Eye (tissue), 1 donor: ENCODE results near the gene NME9.
A peak's percentile ranks its signal among the peaks of the same experiment; 100 is the strongest.

Source experiments
- DNase-seq: peaks from one replicate; pipeline ENCODE4 v3.0.0-alpha.2; 2015

The NME9 gene

DNA sequence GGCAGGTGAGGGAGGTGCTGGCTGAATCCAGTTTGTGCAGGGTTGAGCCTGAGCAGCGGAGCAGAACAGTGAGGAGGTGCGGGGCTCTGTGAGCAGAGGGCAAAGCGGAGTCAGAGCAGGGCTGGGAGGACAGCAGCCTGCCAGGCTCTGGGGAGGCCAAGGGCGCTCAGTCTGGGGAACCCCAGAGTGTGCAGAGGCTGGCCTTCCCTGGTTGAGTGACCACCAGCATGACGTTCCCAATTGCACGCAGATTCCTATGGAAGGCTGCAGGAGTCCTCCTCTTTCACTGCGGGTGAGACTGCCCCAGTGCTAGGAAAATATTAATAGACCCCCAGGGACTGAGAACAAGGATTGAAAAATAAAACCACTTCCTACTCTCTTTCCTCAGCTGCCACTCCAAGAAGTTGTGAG is 31.9 kb upstream of the NME9 start:
- DNase-seq: no peak

DNA sequence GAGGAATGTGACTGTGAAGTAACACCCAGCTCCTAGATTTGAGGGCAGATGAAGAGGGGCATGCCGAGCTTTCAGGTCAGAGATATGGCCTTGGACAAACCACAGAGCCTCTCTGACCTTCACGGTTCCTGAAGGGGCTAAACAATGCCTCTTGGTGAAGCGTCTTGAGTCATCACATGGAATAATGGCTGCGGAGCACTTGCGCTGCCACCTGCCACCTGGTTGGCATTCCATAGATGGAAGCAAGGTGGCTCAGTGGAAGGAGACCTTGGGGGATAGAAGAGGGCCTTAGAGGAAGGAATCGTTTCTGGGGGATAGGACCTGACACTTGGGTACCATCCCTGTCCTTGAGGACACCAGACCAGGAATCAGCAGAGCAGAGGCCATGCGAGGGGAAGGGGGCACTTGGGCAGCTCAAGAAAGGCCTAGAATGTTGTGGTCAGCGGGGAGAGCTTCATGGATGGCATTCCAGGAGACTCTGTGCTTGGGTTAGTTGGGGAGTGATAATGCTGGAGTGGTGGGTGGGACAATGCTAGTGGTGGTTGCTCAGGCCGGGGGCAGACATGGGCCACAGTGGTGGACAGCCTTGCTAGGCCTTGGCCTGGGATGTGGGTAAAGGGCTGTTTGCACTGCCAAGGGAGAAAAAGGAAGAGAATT is 31.3 kb upstream of the NME9 start:
- no peak for DNase-seq

DNA sequence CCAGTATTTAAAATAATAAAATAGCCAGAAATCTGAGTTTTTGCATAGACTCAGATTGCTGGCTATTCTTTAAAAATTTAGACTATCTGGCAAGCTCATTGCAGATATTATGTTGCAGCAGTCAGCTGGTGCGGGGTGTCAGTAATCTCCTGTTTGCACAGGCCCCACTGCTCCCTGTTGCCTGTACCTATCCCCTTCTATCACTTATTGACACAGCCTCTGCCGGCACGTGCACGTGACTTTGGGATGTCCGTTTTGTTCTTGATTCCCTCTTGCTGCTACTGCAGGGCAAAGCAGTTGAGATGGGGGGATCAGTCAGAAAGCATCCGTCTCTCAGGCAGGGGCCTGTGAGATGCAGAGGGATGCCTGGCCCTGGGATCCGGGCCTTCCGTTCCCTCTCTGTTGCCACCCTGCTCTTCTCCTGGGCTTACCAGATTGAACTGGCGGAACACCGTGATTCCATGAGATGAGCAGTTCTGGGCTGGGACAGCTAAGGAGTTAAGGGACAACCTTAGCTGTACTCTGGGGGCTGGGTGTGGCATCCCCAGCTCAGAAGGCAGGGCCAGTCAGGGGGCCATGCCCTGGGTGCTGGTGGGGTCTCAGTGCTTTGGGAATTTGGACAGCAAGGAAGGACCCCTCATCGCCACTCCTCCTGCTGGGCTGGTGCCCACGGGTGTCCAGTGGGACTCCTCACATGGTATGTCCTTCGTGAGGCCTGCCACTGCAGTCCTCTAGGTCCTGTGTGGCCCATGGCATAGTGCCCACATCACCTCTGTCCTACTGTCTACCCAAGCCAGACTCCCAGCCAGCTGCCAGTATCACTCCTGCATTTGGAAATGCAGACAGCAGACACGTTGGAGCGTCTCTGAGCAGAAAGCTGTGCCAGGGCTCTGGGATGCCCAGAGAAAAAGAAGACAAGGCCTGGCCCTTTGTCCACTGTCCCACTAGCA is 30.5 kb upstream of the NME9 start:
- no peak for DNase-seq

DNA sequence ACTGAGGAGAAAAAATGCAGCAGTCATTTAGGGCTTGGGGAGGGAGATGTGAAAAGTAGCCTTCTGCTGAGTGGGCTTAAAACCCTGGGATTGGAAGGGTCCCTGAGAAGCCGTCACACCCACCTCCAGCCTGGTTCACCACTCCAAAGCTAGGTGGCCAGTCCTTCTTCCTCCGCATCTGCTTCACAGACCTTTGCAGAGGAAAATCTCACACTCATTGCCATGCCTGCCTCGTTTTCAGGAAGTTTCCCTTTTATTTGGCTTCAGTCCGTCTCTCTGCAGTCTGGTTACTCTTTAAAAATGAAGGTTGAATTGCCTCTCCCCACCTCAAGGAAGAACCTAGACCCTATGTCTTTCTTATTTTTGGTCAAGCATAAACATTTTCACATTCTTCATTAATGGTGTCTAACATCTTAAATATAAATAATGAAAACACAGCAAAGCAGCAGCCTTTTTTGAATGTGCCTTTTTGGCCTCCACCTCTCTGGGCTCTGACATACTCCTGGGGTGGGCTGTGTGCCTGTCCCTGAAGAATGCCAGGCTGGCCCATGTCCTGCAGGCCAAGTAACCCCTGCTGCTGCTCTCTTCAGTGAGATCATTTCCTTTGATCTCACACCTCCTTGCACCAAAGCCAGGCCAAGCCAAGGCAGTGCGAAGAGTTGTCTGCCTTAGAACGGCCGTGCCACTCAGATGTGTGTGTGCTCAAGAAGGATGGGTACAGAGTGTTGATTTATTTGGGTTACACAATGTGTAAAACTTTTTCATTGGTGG is 29.7 kb upstream of the NME9 start:
- no peak for DNase-seq

DNA sequence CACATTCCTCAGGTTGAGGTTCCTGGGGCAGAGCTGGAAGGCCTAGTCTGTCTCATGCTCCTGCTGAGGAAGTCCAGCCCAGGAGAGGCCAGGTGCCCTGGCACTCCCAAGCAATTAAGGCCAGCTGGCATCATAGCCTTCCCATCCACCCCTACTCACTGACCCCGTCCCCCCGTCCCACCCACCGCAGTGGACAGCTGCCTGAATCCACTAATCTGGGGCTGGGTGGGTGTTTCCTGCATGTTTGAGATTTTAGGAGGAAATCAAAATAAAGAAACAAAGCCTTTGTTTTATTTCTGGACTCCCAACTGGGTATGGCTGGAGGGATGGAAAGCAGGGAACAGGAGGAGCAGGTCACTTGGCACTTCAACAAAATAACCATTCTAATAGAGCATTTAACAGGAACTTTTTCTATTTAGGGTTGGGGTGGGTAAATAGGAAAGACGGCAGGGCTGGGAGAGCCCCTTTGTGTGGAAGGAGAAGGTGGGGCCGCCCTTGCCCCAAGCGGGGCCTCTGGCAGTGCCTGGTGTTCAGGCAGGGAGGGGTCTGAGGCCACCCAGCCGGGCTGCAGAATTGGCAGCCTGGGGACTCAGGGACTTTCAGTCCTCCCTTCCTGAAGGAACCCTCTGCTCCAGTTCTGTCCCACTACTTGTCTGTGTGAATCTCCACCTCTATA is 27.2 kb upstream of the NME9 start:
- peak; percentile 8 for DNase-seq

DNA sequence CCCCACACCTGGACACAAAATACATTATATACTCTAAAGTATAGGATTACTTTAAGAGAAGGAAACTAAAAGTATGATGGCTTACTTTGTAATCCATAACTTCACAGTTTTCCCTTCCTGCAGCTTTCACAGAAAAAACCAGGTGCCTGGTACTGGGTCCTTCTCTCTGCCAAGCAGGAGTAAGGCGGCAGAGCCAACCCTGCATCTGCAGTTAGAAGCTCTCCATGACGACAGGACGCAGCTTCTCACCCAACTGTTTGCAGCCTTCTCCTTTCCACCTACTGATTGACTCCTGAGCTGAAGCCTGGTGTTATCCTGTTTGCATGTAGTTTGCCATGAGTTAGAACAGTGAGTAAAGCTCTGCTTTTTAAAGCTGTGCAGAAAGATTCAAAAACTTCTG is 25.4 kb upstream of the NME9 start:
- DNase-seq: no peak

DNA sequence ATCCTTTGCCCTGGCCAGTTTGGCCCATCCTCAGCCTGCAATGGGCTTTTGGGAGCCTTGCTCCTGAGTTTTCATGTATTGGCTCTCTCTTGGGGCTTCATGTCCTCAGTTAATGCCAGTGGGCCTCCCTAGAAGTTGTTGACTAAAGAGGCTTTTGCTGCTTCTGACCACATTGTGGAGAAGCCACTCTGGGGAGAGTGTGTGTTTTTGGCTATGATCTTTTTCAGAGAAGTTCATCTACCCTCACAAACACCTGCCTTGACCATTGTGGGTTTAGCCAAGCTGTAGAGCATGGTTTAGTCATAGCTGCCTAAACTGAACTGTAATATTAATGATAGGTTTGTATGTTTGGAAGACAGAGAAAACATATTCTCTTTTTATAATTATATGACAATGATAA is 24.7 kb upstream of the NME9 start:
- no peak for DNase-seq

DNA sequence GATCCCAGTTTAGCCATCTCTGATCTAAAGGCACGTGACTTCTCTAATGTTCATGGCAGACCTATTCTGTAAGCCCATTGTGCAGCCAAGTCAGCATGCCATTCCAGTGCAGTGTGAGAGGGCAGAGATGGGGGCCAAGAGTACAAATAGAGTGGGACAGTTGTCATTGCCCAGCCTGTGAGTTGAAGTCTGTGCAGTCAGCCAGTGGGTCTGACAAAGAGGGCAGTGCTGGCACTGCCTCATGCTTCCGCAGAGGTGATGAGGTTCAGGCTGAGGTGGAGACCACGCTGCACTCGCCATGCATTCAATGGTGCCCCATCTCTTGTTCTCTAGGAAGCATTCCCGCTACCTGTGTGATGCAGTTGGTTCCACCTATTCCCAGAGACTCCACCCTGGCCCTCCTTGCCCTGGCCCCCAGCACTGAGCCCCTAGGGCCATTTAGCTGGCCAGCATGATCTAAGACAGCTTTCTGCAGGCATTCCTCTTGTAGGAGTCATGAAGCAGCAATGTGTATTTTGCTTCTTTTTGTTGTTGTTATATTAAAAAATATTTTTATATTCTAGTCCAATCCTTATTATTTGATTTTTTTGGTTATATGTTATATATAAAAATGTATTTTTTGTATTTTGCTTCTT is 22.4 kb upstream of the NME9 start:
- DNase-seq: no peak

DNA sequence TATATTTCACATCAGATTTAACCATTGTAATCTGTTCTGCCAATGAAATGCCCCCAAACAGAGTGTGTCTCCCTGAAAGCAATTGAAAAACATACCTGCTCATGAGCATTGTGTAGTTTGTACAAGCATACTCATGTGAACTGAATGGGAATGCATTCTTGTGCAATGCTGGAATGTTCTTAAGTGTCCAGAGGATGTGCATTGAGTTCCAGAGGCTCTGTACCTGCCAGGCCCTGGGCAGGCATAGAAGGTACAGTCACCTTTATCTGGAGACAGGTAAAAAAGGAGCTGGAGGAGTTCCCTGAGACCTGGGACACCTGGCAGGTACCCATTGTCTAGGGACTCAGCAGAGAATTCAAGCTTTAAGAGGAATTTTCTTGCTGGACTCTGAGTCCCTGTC is 21.5 kb upstream of the NME9 start:
- no peak for DNase-seq

DNA sequence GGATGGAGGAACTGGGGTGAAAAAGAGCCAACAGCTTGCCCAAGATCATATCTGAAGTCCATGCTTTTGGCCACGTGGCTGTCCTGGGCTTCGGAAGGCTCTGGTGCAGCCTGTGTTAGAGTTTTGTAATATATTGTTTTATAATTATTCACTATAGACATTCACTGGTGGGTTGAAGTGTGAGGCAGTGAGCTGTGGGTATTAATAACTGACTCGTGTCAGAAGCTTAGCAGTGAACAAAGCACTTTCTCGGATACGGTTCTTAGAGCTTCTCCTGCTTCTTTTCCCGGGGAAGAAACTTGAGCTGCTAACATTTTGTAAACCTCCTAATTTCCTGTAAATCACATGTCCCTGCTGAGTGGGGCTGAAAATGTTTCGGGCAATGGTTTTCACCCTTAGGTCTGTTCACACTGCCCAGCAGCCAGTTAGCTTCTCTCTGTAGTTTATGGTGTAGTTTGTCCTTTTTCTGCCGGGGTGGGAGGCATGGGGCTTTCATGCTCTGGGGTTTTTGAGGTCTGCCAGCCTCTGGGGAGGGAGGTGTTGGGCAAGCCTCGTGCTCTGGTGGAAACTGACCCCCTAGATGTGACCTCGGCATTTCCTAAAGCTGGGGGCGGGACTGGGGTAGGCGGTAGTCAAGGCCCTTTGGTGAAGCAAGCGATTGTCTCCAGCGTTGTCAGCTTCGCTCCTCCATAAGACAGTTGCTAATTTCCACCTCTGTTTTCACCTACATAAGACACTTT is 20.4 kb upstream of the NME9 start:
- peak; percentile 49 for DNase-seq

DNA sequence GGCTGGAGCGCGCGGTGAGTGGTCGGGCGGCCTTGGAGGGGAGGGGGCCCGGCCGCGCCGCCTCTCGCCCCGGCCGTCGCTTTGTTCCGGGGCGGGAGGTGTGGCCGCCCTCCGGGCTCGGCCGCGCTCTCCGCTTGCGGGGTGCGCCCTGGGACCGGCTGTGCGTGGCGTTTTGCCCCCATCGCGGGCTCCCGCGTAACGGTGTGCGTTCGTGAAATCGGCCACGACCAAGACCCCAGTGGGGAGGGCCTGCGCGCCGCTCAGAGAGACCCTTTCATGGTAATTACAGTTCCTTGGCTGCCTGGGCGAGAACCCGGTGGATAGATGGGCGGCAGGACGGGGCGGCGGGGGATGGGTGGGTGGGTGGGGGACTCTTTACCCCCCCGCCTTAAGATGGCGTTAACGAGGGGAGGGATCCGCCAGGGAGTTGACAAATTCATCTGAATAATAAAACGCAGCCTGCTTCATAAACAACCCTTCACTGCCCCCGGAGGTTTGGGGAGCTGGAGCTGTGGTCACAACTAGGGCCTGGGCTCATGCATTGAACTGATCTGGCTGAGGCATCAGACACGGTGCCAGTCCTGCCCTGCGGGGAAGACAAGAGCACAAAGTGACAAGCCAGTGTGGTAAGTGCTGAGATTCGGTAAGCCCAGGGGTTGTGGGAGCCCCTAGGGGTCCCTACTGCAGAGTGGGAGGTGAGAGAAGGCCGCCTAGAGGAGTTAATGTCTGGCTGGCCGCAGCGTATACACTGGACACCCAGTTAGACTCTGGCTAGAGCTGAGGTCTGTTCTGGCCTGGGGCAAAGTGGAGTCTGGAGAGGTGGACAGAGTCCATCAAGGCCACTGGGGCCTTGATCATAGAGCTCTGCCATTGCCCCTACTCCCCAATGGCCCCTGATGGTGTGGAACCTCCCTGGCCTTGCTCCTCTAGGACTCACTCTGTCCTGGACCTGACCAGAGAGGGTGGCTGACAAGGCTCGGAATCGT is 19.4 kb upstream of the NME9 start:
- peak; percentile 83 for DNase-seq

DNA sequence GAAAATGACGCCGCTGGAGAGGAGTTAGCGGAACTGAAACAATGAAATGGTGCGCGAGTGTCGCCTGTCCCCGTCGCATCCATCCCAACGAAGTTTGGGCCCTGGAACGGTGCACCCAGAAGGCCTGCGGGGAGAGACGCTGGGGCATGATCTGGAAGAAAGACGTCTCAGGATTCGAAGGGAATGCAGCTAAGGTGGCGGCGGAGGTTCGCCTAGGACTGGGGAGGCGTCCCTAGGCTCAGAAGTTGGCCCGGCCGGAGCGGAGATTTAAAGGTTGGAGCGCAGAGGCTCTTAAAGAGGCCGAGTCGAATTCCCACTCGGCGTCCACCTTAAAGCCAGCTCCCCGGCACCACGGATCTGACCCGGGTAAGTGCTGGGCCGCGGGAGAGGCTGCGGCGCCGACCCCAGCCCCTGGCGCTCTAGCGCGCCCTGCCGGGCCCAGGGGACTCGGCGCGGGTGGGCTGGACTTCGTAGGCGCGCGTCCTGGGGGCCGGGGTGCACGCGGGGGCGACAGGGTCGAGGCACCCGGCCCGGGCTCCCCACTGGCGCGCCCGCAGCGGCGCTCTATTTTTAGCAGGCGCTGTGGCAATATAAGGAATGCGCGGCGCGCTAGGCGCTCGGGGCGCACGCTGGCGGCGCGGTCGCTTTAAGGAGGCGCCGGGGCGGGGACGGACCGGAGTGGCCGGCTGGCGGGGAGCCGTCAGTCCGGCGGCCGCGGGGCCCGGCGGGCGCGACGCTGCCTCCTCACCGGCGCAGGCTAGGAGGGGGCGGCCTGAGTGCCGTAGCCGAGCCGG is 18.5 kb upstream of the NME9 start, which contains the start of gene MRAS:
Gene MRAS (plus strand): TSS at position 620 of the 794 bp plus-strand sequence. CDS start 24,305 bp downstream, outside the sequence.
- DNase-seq: peak; percentile 89

DNA sequence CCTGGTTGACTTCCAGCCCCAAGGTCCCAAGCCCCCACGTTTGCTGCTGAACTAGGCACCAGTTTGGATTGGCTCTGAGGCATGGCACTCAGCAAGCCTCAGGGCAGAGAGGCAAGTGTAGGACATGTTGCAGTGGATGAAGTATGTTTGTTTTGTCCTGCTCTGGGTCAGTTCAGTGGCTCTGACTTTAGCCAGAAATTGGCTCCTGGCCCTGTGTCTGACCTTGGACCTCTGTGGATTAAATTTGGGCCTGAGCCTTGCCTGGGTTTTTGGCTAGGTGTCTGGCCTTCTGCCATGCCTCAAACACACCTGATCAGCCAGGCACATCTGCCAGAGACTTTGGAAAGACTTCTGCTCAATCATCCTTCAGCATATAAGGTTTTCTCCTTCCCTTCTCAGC is 15.1 kb upstream of the NME9 start:
- no peak for DNase-seq

DNA sequence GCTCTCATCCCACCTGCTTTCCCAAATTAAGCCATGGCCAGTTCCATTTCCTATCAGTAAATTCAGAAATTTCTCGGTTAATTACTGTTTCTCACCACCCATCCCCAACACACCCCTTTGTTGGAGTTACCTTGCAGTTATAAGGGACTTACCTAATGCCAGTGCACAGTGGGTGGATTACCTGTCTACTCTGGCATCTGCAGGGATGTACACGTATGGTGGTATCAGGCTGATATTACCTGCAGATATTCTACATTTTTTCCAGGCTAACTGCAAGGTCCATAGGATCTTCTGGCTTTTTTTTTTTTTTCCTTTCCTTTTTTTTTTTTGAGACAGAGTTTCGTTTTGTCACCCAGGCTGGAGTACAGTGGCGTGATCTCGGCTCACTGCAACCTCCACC is 10.9 kb upstream of the NME9 start:
- DNase-seq: no peak

DNA sequence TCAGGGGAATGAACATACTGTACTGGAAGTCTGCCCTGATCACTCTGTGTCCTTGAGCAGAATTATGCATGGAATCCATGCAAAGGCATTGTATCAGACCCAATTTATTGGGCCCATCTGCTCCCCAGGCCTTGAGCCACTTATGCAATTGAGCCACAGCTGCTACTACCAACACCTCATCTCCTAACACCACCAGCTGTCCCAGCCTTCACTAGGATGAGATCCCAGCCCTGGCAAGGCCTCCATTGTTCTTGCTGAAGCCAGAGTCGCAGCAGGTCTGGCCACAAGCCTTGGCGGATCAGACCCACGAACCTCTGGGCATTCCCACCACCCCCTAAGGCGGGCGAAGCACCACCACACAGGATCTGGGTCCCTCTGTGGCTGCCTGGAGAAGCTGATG is 9.2 kb upstream of the NME9 start:
- peak; percentile 60 for DNase-seq

DNA sequence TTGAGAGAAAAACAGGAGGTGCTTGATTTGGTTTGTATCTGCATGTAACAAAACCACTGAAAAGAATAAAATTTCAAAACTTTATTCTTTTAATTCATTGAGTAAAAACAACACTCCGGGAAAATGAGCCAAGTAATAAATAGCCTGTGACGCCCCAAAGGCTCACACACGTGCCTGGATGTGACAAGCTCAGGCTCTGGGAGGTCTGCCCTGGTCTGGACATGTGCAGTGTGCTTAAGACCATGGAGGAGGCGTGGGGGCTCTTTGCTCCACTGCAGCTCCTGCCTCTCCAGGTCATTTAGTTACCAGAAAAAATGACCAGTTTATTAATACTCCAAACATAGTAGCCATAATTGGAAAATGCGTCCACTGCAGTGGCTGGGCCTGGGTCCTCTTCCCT is 8.6 kb upstream of the NME9 start:
- DNase-seq: no peak

DNA sequence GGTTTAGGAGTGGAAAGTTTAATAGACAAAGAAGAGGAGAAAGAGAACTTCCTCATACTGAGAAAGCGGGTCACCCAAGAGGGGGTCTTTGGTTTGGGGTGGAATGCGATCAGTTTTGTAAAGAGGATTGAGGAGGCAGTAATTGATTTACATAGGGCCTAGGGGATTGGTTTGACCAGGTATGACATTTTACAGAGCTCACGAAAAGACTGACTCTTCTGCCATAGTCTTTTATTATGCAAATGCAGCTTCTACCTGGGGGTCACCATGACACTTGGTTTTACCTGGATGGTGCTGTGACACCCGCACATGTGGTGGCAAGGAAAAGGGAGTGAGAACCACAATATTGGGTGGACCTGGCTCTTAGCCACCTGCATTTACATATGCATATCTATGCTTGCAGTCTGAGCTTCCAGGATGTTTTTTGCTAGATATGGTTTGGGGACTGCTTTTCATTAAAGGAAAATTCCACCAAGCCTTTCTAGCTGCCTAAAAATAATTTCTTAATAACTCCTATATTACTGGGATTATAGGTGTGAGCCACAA is 6.9 kb upstream of the NME9 start:
- no peak for DNase-seq

DNA sequence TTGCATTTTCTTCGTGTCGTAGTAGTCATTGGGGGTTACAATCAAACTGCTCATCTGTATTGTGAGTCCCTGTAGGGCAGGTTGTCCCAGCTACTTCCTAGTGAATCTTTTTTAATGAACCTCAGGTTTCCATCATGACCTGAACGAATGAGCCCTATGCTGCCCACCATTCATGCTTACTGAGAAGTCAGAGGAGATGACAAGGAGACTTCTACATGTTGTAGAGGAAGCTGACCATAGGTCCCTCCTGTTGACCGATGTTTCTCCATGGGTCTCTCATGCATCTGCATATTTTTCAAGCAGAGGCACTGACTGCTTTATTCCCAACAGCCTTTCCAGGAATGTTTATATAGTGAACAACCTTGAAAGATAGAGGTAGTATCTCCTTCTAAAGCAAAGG is 5.0 kb upstream of the NME9 start:
- DNase-seq: no peak

DNA sequence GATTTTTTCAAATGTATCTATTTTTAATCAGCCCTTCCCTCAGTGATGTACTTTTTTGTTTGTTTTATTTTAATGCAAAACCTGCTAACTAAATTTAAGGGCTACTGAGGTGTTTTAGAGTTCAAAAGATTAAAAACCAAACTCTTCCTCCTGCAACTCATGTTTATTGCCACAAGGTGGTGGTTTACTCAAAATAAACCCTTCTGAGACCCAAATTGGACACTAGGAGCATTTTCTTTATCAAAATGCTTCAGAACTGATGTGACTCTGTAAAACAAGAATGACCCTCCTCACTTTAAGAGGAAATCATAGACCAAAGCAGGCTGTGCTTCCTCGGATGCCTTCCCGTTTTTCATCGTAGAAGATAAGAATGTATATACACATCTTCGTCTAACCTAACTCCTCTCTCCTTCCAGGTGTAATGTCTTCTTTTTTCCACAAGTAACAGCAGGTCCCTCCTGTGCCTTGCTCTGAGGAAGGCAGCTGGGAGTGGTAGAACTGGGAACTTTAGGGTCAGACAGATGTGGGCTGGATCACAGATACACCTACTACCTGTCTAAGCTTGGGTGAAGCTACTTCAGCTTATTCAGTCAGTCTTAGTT is 2.9 kb upstream of the NME9 start:
- DNase-seq: peak; percentile 44
